GM21619 (cell line): ENCODE measurements around the gene OPA1.

Experiments used
- ATAC-seq: cut with Tn5 transposase; IDR thresholded peaks from one replicate; pipeline ENCODE4 v1.9.1; 2021; ENCODE audit not compliant: unreplicated experiment

Gene OPA1

DNA sequence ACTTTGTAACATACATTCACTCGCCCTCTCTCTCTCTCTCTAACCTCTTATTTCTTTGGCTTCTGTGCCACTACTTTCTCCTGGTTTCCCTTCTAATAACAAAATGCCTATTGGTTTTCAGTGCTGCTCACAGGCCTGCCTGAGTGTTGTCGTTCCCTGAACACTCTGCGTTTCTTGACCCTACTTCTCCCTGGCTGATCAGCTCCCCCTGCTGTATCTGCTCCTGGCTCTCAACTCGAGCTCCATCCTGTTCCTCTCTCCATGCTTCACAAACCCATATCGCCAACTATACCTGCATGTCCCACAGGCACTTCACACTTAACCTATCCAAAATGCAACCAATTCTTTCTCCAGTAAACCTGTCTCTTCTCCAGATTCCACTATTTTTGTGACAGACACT, 111.4 kb downstream of the OPA1 start:
- ATAC-seq, result no peak

DNA sequence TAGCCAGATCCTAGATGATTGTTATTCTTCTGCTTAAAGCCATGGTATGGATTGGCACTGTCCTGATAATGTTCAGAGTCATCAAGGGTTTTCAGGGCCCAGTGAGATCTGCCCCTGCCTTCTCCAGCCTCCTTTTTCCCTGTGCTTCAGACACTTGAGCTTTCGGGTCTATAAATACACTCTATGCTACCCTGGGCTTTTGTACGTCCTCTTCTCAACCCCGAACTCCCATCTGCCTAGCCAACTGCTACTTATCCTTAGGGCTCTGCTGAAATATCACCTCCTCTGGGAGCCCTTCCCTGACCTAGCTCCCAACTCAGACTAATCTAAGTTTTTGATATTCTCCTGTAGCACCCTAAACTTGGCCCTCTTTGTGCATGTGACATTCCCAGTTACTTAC, 115.3 kb downstream of the OPA1 start:
- ATAC-seq, result no peak

DNA sequence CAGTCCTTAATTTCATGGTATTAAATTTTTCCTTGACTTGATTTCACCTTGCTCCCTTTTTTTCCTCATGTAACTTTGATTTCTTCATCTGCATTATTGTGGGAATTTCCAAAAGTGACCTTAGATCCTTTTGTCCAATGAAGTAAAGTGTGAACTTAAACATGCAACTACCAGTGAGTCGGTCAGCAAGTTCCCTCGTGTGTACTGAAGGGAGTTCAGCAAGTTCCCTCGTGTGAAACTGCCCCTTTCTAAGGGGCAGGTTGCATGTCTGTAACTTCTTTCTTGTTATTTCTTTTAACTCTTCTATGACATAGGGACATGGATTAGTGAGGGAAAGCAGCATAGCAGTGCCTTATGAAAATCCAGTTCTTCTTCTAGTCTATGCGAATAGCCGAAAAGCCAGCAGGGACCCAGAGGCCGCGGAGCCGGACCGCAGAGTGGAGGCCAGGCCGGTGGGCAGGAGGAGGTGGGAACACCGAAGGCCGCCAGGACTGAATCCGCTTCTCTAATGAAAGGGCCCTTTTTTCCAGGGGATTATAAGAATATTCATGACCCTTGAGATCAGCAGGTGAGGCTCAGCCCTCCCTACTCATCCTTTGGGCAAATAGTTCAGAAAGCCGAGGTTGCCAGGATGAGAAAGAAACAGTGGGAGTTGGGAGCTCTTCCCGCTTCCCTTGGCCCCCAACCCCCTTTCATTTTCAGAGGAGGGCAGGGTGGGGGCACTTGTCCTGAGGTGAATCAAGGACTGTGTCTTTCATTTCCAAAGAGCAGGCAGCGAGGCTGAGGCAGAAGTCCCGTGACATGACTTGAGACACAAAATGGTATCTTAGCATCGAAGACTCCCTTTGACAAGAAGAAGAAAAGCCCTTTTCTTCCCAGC, 117.5 kb downstream of the OPA1 start:
- no peak for ATAC-seq

DNA sequence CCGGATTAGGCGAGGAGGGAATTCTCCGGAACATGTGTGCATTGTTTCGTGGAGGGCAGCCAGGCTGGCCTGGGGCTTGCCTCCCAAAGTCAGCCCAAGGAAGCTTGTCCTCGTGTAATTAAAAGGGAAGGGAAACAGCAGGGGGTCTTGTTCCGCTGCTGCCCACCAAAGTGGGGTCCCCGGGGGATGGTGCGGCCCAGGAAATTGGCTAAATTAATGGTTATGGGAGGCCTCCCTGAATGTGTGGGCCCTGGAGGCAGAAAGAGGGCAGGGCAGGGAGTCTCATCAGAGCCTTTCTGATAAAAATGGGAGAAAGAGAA, 118.1 kb downstream of the OPA1 start:
- ATAC-seq, result no peak

DNA sequence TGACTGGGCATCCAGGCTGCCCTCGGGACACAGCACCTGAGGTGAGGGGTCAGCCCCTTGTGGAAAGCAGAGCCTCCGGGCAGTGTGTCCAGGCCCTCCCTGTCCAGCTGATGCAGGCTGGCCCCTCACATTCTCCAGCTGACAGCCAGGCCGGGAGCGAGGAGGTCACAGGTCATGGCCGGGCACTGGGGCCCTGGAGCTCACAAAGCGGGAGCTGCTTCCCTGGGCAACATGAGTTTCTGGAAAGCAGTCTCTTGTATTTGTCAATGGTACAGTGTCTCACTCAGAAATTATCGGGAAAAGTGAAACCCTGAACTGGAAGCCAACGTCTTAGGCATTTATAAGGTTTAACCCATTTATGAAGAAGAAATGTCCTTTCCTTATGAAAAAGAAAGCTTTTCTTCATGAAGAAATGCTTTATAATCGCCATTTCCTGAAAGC, 118.5 kb downstream of the OPA1 start:
- no peak for ATAC-seq

DNA sequence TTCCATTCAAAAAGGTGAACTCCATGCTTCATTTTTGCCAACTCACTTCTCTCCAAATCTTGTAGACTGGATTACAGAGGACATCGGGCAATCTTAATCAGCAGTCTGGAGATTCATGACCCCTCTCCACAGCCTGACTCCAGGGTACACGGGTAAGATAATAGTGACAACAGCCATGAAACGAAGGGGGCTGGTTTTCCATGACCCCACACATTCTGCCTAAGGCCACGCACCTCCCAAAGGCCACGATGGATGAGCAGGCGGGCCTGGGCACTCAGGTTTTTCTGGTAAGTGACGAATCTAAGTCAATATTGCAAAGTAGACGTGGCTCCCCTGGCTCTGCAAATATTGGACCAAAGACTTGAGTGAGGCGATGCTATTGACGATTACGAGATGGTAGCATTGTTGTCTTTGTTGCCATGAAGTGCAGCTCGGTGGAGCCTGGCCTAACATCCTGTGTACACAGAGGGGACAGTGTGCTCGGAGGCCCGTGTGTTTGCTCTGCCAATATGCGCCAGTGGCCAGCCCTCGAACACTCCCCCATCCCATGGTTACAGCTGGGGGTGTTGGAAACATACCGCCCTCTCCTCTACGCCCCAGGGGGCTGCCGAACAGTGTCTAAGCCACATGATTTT, 119.1 kb downstream of the OPA1 start:
- ATAC-seq, result no peak

DNA sequence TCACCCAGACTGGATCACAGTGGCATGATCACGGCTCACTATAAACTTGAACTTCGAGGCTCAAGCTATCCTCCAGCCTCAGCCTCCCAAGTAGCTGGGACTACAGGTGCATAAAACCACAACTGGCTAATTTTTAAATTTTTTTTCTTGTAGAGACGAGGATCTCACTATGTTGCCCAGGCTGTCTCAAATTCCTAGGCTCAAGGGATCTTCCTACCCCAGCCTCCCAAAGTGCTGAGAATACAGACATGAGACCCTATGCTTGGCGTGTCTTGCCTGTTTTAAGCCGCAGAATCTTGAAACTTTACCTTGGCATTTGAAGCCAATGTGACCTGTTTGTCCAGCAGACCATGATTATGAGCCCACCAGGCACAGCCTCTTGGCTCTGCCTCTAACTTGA, 119.9 kb downstream of the OPA1 start:
- no peak for ATAC-seq

DNA sequence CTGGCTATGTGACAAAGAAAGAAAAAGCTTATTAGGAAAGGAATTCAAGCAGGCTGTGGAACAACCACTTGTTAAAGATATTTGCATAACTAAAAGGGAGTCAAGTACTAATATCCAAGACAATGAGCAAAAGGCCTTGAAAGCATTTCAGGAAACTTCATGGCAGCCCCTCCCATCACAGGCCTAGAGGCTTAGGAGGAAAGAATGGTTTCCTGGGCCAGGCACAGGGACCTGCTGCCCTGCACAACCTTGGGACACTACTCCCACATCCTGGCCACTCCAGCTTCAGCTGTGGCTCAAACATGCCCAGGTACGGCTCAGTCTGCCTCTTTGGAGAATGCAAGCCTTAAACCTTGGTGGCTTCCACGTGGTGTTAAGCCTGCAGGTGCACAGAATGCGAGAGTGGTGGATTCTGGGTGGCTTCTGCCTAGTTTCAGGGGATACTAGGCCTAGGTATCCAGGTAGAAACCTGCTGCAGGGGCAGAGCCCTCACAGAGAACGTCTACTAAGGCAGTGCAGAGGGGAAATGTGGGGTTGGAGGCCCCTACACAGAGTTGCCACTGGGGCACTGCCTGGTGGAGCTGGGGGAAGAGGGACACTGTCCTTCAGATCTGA, 121.6 kb downstream of the OPA1 start:
- ATAC-seq, result no peak

DNA sequence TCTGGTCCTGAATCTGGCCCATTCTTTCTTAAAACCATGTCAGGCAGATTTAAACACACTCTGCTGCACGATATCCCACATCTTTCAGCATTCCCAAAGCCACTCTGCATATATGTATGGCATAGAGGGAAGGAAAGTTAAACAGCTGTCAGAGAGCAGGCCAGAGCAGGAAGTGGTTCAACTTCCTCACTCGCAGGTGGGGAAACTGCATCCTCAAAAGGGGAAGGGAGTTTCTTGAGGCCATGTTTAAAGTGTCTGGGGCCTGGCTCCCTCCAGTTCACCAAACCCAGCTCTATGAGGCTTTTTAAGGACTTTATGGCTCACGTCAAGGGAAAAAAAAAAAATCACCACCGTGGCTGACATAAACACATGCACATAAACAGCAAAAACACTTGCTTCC, 123.1 kb downstream of the OPA1 start:
- no peak for ATAC-seq

DNA sequence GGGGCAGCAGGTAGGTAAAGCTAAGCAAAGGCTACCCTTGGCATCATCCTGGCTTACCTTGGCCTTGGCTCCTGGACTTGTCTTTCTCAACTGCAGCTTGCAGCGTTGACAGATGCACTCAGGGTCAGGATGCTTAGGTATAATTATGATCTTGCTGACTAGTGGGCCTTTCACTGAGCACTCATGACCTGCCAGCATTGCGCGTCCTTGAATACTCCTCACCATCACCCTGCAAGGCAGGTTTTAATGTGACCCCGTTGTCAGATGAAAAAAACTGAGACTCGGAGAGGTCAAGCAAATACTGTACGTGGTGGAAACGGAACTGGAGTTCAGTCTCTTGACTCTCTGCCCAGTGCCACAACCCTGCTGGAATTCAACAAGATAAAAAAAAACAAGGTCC, 126.7 kb downstream of the OPA1 start:
- ATAC-seq, result no peak

DNA sequence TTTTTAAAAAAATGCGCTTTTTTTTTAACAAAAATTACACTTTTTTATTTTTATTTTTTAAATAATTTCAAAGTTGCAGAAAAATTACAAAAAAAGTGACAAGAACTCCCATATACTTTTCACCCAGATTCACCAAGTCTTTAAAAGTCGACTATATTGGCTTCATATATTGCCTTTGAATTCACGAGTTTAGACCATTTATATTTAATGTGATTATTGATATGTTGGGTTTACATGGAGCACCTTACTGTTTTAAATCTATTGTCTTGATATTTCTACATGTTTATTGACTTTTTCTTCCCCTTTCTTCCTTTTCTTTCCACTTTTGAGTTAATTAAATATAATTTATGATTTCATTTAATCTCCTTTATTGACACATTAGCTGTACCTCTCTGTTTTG, 127.2 kb downstream of the OPA1 start:
- ATAC-seq, result no peak

DNA sequence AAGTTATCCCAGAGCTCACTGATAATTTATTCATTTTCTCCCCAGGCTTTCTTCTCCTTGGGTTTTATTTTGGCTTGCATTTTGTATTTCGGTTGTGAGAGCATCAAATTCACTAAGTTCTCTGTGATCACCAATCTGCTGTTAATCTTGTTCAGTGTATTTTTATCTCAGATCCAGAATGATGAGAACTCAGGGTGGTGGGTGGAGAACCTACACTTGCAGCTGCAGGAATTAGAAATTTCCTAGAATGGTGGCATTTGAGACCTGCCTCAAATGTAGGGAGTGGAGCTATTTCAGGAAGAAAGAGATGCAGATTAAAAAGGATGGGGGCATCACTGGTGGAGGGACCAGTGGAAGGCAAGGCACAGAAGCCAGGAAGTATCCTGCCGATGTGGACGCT, 129.6 kb downstream of the OPA1 start:
- no peak for ATAC-seq

DNA sequence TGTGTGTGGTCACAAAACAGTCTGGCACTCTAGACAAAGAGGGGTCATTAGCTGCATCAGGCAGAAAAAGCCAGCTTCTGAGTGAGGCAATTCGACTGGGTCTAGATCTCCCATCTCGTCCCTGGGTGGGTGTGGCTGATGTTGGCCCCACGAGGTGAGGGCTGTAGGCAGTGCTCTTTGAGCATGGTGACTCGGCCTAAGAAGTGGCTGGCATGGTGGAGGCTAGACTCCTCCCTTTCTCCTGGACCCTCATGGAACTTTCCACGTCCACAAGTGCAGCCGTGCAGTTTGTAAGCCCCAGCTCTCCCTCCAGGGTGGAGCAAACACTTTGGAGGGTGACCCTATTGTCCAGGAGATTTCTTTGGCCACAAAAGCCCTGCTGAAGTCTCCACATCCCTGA, 134.1 kb downstream of the OPA1 start:
- ATAC-seq, result no peak

DNA sequence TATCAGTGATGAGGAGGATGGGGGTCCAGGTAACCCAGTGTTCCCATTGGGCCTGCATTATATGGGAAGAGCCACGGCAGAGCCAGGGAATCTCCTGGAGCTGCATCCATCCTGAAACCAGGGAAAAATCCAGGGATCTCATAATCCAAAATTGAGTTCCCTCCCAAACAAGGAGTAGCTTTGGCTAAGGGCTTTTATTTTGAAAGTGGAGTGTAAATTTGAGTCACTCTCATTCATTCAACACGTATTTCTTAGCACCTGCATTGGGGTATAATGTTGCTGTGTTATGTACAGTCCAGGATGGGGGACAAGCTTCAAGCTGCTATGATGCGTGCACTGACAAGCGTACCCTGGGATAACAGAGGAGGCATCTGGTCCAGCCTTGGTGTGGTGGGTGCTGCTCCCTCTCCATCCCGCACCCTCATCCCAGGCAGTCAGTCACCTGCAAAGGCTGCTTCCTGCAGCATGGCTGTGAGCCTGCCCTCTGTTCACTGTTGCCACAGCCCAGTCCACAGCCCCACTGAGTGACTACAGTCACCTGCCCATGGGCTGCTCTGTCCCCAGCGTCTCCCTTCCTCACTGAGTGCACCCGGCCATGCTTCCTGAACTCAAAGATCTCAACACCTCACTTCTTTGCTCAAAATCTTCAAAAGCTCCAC, 135.6 kb downstream of the OPA1 start:
- no peak for ATAC-seq

DNA sequence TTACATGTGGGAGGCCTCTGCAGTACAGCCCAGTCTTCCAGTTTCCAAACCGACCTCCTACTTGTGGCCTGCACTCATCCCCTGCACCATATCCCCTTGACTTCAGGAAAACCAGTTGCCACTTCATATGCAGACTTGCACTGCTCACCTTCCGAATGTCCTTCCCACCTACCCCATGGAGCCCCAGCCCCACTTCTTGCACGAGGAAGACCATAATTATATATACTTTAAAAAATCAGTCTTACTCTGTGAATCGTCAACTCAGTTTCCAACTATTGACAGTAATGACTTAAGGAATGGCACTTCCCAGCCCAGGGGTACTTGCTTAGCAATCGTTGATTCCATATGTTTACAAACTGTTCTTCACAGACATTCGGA, 136.1 kb downstream of the OPA1 start:
- no peak for ATAC-seq

DNA sequence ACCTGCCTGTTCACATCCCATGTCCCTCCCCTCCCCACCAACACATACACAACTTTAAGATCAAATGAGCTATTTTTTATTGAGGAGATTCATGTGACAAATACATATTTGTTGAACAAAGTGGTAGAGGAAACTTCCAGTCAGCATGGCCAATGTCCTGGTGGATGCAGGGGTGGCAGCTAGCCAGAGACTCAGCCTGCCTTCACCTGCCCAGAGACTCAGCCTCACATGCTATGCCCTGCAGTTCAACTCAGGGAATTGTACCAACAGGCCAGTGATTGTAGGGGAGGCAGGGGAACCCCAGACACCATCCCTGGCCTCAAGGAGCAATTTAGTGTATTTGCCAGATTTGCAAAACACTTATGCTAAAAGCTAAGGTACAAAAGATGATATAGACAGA, 136.6 kb downstream of the OPA1 start:
- no peak for ATAC-seq

DNA sequence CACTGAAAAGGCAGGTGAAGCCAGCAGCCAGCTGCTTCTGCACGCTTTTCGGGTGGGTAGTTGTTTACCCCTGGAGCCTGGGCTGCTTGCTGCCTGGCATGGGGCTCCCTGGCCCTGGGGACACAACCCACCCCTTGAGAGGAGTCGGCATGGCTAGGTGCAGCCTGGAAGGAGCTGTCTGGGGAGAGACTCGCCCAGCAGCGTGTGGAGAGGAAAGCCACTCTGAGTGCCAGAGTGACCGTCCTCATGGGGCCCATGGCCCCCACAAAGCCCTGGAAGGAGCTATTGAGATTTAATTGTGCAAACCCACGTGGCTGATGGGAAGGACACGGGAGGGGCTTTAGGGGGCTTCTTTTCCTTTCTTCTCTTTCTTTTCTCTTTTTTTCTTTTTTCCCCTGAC, 137.5 kb downstream of the OPA1 start:
- ATAC-seq, result no peak

DNA sequence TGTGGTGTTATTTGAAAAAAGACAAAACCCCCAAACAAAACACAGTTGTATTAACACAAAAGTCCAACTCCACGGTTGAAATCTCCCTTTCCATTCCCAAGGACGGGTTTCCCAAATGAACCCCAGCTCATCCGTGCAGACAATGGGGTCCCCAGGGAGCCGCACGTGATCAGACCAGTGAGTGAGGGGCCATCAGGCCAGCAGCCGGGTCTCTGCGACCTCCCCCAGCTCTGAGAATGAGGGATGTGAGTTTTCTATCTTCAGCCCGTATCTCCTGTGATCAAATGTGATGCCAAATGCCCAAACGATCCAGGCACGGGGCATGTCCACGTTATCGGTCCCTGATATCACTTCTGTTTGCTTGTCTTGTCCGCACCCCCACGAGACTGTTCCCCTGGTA, 138.0 kb downstream of the OPA1 start:
- ATAC-seq, result no peak

DNA sequence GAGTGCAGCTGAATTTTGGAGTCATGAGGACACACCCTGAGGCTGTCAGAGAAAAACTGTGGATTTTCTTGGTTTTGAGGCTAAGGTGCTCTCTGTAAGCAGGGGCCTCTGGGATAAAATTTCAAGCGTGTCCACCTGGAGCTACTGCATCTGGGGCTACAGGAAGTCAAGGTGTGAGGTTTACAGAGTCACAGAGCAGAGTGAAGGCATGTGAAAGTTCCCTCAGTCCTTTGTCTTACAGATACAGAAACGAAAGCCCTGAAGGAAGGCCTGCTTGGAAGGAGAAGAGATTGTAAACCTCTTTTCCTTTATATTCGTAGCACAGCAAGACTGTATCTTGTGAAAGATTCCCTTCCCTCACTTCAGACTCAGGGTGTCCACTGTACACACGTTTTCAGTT, 138.6 kb downstream of the OPA1 start:
- no peak for ATAC-seq

DNA sequence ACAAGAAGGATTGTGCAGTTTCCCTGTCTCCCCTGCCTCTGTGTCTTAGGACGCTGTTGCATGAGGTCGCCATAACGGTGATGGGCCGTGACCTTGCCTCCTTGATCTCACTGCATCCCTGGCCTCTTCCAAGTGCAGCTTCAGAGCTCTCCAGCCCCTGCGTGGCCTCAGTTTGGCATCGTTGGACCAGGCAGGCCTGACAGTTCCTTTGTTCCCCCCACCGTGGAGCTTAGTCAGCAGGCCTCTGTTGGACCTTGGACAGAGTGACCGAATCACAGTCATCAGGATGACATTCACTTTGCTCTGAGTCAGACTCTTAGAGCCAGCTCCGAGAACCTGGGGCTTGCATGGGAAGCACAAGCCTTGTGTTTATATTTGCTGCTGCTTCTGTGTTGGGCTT, 139.4 kb downstream of the OPA1 start:
- ATAC-seq, result no peak

DNA sequence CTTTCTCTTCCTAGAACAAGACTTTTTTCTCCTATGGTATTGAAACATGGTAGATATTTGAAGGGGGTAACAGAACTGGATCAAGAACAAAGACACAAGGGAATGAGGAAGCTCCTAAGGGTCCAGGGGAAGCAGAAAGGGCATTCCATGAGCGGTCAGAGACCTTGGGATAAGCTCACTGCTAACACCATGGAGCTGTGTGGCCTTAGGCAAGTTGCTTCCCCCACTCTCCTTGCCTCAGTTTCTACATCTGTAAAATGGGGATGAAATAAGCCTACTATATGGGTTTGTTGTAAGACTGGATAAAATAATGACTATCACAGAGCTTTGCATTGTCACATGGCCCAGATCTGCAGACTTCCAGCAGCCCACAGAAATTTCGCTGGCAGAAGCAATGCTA, 139.8 kb downstream of the OPA1 start:
- ATAC-seq, result no peak
